IMR-90 (cell line): ENCODE measurements around the gene PLEKHH1. TPM values are rescaled to one million over a fixed set of nuclear protein-coding genes. Genes with fewer than 3 reads are reported as not detected.

Experiments
- ATAC-seq: fragments of 200-7000 bp; cut with Tn5 transposase; 2 replicates; pipeline ENCODE4 v1.9.1; 2020; ENCODE audit warnings: low read depth, mild to moderate bottlenecking, moderate library complexity
- BruUV-seq: library from RNA; stranded (reverse); fragments of 400-500 nt; replicated peaks from 2 replicates; lab custom pipeline; 2021; lab: Mats Ljungman, UMichigan
- CTCF ChIA-PET: fragments of 300-600 bp; formaldehyde crosslinking; extraction: SDS; loops from one replicate; lab custom pipeline; 2021; ENCODE audit warnings: antibody characterized with exemption; lab: Yijun Ruan, JAX
- POLR2A ChIA-PET: fragments of 300-600 bp; sonication (Branson Sonifier 250); formaldehyde crosslinking; loops from one replicate; lab custom pipeline; 2022; ENCODE audit warnings: antibody characterized with exemption; ENCODE audit not compliant: unreplicated experiment; lab: Charles Lee
- DNase-seq: peaks from one replicate; pipeline ENCODE4 v3.0.0; 2013
- H2AFZ ChIP-seq: replicated peaks from 2 replicates; pipeline ENCODE3; 2013; ENCODE audit warnings: low read length, mild to moderate bottlenecking; ENCODE audit not compliant: poor library complexity
- H2AK5ac ChIP-seq: 2 replicates; pipeline ENCODE4 v1.6.1; 2013; ENCODE audit warnings: low read depth, low read length, inconsistent platforms
- H2AK9ac ChIP-seq: replicated peaks from 2 replicates; pipeline ENCODE3; 2013; ENCODE audit warnings: mild to moderate bottlenecking, low read depth, low read length, moderate library complexity; ENCODE audit not compliant: poor library complexity
- H2BK120ac ChIP-seq: 2 replicates; pipeline ENCODE4 v1.6.1; 2013; ENCODE audit warnings: low read depth, low read length, inconsistent platforms
- H2BK15ac ChIP-seq: 3 replicates; pipeline ENCODE4 v1.6.1; 2013; ENCODE audit warnings: low read depth, low read length, inconsistent platforms
- H2BK20ac ChIP-seq: 2 replicates; pipeline ENCODE4 v1.6.1; 2013; ENCODE audit warnings: low read depth, mild to moderate bottlenecking, inconsistent platforms, low read length, moderate library complexity
- H2BK5ac ChIP-seq: 2 replicates; pipeline ENCODE4 v1.6.1; 2013; ENCODE audit warnings: mild to moderate bottlenecking, low read depth, low read length, inconsistent platforms; ENCODE audit not compliant: poor library complexity, severe bottlenecking
- H3K14ac ChIP-seq: replicated peaks from 2 replicates; pipeline ENCODE4 v1.6.1; 2013; ENCODE audit warnings: low read depth, low read length, inconsistent platforms
- H3K18ac ChIP-seq: 2 replicates; pipeline ENCODE4 v1.6.1; 2013; ENCODE audit warnings: low read depth, low read length, control low read depth
- H3K23ac ChIP-seq: 2 replicates; pipeline ENCODE4 v1.6.1; 2013; ENCODE audit warnings: low read depth, low read length, inconsistent platforms
- H3K27ac ChIP-seq: 2 replicates; pipeline ENCODE4 v1.5.1; 2013; ENCODE audit warnings: mild to moderate bottlenecking, control low read depth, low read length; ENCODE audit not compliant: insufficient read depth
- H3K27me3 ChIP-seq: 2 replicates; pipeline ENCODE4 v1.6.1; 2013; ENCODE audit warnings: low read length; ENCODE audit not compliant: control insufficient read depth, insufficient read depth
- H3K36me3 ChIP-seq: 2 replicates; pipeline ENCODE4 v1.6.1; 2013; ENCODE audit warnings: low read length, mixed read lengths; ENCODE audit not compliant: control insufficient read depth, insufficient read depth
- H3K4ac ChIP-seq: 2 replicates; pipeline ENCODE4 v1.6.1; 2013; ENCODE audit warnings: low read depth, low read length, inconsistent platforms
- H3K4me1 ChIP-seq: 2 replicates; pipeline ENCODE4 v1.6.1; 2013; ENCODE audit warnings: low read length, mixed read lengths; ENCODE audit not compliant: control insufficient read depth, insufficient read depth
- H3K4me2 ChIP-seq: 2 replicates; pipeline ENCODE4 v1.6.1; 2013; ENCODE audit warnings: low read depth, mild to moderate bottlenecking, control low read depth, low read length, moderate library complexity
- H3K4me3 ChIP-seq: 2 replicates; pipeline ENCODE4 v1.5.1; 2013; ENCODE audit warnings: low read depth, mild to moderate bottlenecking, control low read depth, low read length, moderate library complexity; ENCODE audit not compliant: insufficient read depth
- H3K56ac ChIP-seq: 2 replicates; pipeline ENCODE4 v1.6.1; 2013; ENCODE audit warnings: low read length, inconsistent platforms; ENCODE audit not compliant: insufficient read depth; ENCODE audit errors: extremely low read depth
- H3K79me1 ChIP-seq, 2 experiments: 2 replicates each; pipeline ENCODE4 v1.6.1; 2013; ENCODE audit warnings: low read length in 2 of 2, inconsistent platforms in 1 of 2, low read depth in 1 of 2
- H3K9ac ChIP-seq: 2 replicates; pipeline ENCODE4 v1.6.1; 2013; ENCODE audit warnings: low read depth, low read length, control low read depth
- H3K9me1 ChIP-seq: 2 replicates; pipeline ENCODE4 v1.6.1; 2013; ENCODE audit warnings: low read length, inconsistent platforms; ENCODE audit not compliant: insufficient read depth
- H3K9me3 ChIP-seq: 2 replicates; pipeline ENCODE4 v1.6.1; 2013; ENCODE audit warnings: low read length; ENCODE audit not compliant: control insufficient read depth, insufficient read depth
- H4K20me1 ChIP-seq: 2 replicates; pipeline ENCODE4 v1.6.1; 2013; ENCODE audit warnings: low read length, inconsistent platforms; ENCODE audit not compliant: insufficient read depth
- H4K5ac ChIP-seq: 2 replicates; pipeline ENCODE4 v1.6.1; 2013; ENCODE audit warnings: mild to moderate bottlenecking, low read depth, low read length, control low read depth
- H4K8ac ChIP-seq, 2 experiments: 2 replicates each; pipeline ENCODE4 v1.6.1; 2013; ENCODE audit warnings: low read depth in 2 of 2, low read length in 2 of 2, control low read depth in 1 of 2, inconsistent platforms in 1 of 2
- H4K91ac ChIP-seq: 2 replicates; pipeline ENCODE4 v1.6.1; 2013; ENCODE audit warnings: low read depth, low read length, inconsistent platforms; ENCODE audit not compliant: insufficient read depth
- MAZ ChIP-seq: IDR thresholded peaks from 2 replicates; pipeline ENCODE4 v1.6.1; 2012; ENCODE audit warnings: low read depth, mild to moderate bottlenecking, low read length, improper control_type of control experiment, moderate library complexity, borderline replicate concordance
- RAD21 ChIP-seq: IDR thresholded peaks from 2 replicates; pipeline ENCODE4 v1.6.1; 2012; ENCODE audit warnings: low read length, improper control_type of control experiment
- WGBS, 2 experiments: methylation state at CpG; one replicate each; pipeline versions ENCODE4 v1.1.5 to v1.1.7; 2013; ENCODE audit warnings: missing lambda C conversion rate in 2 of 2; ENCODE audit not compliant: insufficient read length in 1 of 2; ENCODE audit errors: extremely low coverage in 2 of 2; 5-methylcytosine and 5-hydroxymethylcytosine counted together
- dilution Hi-C: fragments of 300-500 bp; cut with HindIII; formaldehyde crosslinking; loops from one replicate; pipeline ENCODE4 v1.14.3; 2018; ENCODE audit warnings: low sequenced_read_pairs; ENCODE audit not compliant: unreplicated experiment
- in situ Hi-C: fragments of 300-500 bp; cut with MboI; formaldehyde crosslinking; loops from 3 replicates; pipeline ENCODE4 v1.14.3; 2019; ENCODE audit warnings: low sequenced_read_pairs, inconsistent platforms, mixed read lengths
- intact Hi-C: fragments of 100-400 bp; cut with micrococcal nuclease; formaldehyde crosslinking; loops from 2 replicates; pipeline ENCODE4 v1.10.0; 2022
- polyA plus RNA-seq, 3 experiments: library from polyadenylated mRNA; depleted of rRNA; stranded (reverse); fragments of >200 nt; gene quantifications; 2 replicates each; pipeline ENCODE4 v1.2.3, GENCODE V29; 2012; ENCODE audit warnings: low replicate concordance in 1 of 3
- total RNA-seq: library from RNA; depleted of rRNA; stranded (reverse); fragments of >200 nt; gene quantifications from 2 replicates; pipeline ENCODE4 v1.2.3, GENCODE V29; 2012

PLEKHH1 gene
- total and polyA plus RNA-seq, 2 of the 4 experiments (the other 2 are of a cell fraction), result under 0.01 to 0.34 TPM

GRCh38 chr14:67582061-67582460 lies 49.0 kb downstream of the PLEKHH1 start:
- H3K18ac ChIP-seq, result no peak overlapping the region
- H2AK9ac ChIP-seq, result no peak overlapping the region
- no peaks in the 10 kb centered on the region for H4K20me1 ChIP-seq
- H4K5ac ChIP-seq, result no peak overlapping the region
- no peak overlapping the region for H2AFZ ChIP-seq
- no peak overlapping the region for H2BK15ac ChIP-seq
- no peaks in the 10 kb centered on the region for H3K36me3 ChIP-seq
- DNase-seq, result no peak
- no peak overlapping the region for H3K56ac ChIP-seq
- no CpG with 5 or more reads among the region's 7 CpGs for WGBS, 2 experiments
- POLR2A ChIA-PET, result no interaction called here
- no peaks in the 10 kb centered on the region for H3K4me1 ChIP-seq
- no peak overlapping the region for H4K8ac ChIP-seq
- TF ChIP-seq MAZ (no peak), RAD21 (no peak)
- no peak overlapping the region for H3K14ac ChIP-seq
- no peak for ATAC-seq
- no peak overlapping the region for H2BK20ac ChIP-seq
- H4K91ac ChIP-seq, result no peak overlapping the region
- in situ Hi-C loops (no loop called here), intact Hi-C loops (no loop called here), dilution Hi-C loops (no loop called here)
- H3K23ac ChIP-seq, result no peak overlapping the region
- H3K9me3 ChIP-seq, result no peaks in the 10 kb centered on the region
- H3K27me3 ChIP-seq, result peaks cover 4% of the 10 kb centered on the region; the same call in 1 of the 2 replicates
- H3K9ac ChIP-seq, result no peak overlapping the region
- no peak overlapping the region for H2BK120ac ChIP-seq
- H2AK5ac ChIP-seq, result no peak overlapping the region
- CTCF ChIA-PET, result interaction anchor here (0.8 to 5.8 kb wide), 4 partner anchors 11 to 122 kb away, joined by 3 to 38 read pairs (median 14); no protein-coding TSS in a partner anchor
- no TSS peak for BruUV-seq
- no peak overlapping the region for H3K4me2 ChIP-seq
- H3K4me3 ChIP-seq, result no peak overlapping the region
- no peaks in the 10 kb centered on the region for H3K79me1 ChIP-seq
- no peak overlapping the region for H3K27ac ChIP-seq
- no peak overlapping the region for H2BK5ac ChIP-seq
- no peak overlapping the region for H3K4ac ChIP-seq
- 0 out of 2 replicates have a peak, but pooled peaks cover 3% of the 10 kb centered on the region for H3K9me1 ChIP-seq
